22Rv1 (cell line): ENCODE results near the gene NOXA1.
"Not testable (repeated sequence)": the region's sequence is repeated elsewhere in the genome, so short reads cannot be mapped to it uniquely, and the experiment has no call there.

Experiments
- H3K27ac ChIP-seq: fragments of 450-650 bp; 2 replicates; pipeline ENCODE4 v1.5.1; 2017
- ZFX ChIP-seq: fragments of 450-650 bp; IDR thresholded peaks from 2 replicates; pipeline ENCODE4 v1.6.1; 2017; ENCODE audit warnings: antibody characterized with exemption, borderline replicate concordance
- TF ChIP-seq, protein P1 (sequence below): fragments of 450-650 bp; IDR thresholded peaks from 2 replicates; pipeline ENCODE4 v1.5.1; 2017; ENCODE audit warnings: mild to moderate bottlenecking

NOXA1 gene

GRCh38 chr9:137449081-137449844 lies 26.1 kb downstream of the NOXA1 start:
- no peak overlapping the region for H3K27ac ChIP-seq
- TF ChIP-seq, protein P1, sequence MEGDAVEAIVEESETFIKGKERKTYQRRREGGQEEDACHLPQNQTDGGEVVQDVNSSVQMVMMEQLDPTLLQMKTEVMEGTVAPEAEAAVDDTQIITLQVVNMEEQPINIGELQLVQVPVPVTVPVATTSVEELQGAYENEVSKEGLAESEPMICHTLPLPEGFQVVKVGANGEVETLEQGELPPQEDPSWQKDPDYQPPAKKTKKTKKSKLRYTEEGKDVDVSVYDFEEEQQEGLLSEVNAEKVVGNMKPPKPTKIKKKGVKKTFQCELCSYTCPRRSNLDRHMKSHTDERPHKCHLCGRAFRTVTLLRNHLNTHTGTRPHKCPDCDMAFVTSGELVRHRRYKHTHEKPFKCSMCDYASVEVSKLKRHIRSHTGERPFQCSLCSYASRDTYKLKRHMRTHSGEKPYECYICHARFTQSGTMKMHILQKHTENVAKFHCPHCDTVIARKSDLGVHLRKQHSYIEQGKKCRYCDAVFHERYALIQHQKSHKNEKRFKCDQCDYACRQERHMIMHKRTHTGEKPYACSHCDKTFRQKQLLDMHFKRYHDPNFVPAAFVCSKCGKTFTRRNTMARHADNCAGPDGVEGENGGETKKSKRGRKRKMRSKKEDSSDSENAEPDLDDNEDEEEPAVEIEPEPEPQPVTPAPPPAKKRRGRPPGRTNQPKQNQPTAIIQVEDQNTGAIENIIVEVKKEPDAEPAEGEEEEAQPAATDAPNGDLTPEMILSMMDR: no peak
- no peak for TF ChIP-seq ZFX

DNA sequence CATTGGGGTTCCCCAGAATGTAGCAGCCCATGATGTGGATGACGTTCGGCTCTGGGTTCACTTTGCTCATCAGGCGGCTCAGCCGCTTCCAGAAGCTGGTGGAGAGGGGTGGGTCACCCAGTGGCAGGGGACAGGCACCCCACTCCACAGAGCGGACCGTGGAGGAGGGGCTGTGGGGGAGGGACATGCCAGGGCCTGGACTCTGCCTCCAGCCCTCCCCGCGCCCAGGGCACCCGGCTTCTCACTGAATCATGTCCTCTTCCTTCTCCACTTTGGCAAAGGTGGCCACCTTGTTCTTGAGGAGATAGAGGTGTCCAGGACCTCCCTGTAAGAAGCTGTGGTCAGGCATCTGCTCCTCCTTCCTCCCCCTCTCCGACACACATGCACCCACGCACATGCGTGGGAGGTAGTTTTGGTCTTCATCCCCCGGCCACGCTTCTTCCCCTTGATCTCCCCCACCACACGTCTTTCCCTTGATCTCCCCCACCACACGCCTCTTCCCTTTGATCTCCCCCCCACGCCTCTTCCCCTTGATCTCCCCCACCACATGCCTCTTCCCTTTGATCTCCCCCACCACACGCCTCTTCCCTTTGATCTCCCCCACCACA lies 26.8 kb downstream of the NOXA1 start:
- H3K27ac ChIP-seq: no peak overlapping the region
- TF ChIP-seq ZFX: no peak
- TF ChIP-seq, protein P1: no peak

GRCh38 chr9:137450539-137451222 lies 27.5 kb downstream of the NOXA1 start:
- H3K27ac ChIP-seq: not testable (repeated sequence)

GRCh38 chr9:137451264-137452005 lies 28.2 kb downstream of the NOXA1 start:
- H3K27ac ChIP-seq: not testable (repeated sequence)

DNA sequence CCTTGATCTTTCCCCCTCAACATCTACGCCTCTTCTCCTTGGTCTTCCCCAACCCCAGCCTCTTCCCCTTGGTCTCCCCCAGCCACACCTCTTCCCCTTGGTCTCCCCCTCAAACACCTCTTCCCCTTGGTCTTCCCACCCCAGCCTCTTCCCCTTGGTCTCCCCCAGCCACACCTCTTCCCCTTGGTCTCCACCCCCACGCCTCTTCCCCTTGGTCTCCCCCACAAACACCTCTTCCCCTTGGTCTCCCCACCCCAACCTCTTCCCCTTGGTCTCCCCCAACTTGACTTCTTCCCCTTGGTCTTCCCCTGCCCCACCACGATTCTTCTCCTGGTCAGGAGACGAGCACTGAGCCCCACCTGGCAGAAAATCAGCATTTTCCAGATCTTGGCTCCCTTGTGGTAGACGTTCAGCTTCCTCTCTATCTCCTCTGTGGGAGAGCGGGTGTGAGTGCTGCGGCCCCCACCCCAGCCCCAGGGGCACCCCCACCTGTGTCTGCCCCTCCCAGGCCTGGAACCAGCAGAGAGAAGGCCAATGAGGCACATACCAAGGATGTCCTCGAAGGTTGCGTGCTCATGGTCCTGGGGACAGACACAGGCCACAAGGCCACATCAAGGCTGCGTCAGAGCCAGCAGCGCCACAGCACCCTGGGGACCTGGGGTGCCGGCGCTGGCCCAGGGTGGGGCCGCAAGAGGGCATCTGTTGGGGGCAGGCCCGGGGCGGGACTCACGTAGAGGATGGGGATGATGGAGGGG lies 29.0 kb downstream of the NOXA1 start:
- no peak overlapping the region for H3K27ac ChIP-seq
- no peak for TF ChIP-seq ZFX
- TF ChIP-seq, protein P1: no peak

DNA sequence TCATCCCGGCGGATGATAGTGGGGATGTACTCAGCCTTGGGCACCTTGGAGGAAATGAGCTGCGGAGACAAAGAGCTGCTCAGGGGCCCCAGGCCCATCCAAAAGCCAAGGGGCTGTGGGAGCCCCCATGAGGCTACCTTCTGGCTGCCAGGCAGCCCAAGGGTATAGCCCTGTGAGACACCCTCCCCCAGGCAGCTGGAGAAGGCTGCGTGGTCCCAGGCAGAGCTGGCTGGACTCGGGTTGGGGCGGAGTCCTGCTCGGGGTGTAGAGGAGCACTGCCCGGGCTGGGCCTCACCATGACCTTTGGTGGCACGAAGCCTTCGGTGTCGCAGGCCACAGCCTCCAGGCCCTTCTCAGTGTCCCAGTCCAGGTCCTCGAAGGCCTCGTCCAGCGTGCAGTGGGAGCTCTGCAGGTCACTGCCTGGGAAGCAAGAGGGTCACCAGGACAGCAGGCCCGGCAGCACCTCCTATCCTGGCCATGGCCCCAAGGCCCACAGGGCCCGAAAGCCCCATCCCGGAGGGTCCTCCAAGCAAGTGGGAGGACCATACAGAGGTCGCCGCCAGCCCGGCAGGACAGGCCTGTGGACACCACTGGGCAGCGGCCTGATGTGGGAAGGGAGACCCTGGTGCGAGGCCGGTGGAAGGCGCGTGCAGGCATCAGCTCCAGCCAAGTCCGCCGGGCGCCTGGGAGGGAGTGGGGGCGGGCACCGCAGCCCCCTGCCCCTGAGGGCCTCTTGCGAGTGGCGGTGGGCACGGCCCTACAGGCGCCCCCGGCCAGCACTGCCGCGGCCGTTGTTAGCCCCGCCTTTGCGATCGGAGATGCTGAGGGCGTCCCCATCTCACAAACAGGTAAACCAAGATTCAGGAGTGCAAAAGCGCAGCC lies 29.8 kb downstream of the NOXA1 start:
- TF ChIP-seq, protein P1: no peak
- no peak for TF ChIP-seq ZFX
- H3K27ac ChIP-seq: no peak overlapping the region

- H3K27ac ChIP-seq: no peak overlapping the region
- TF ChIP-seq ZFX: no peak
- TF ChIP-seq, protein P1: no peak
These were observed 30.5 kb downstream of the NOXA1 start for GRCh38 chr9:137453643-137454081.
